Spleen (tissue), 7 donors: ENCODE data around the gene CLEC10A.

Experiments used
- CTCF ChIP-seq, 11 experiments: fragments of 200-600 bp in 7 of 11; fragments of 450-650 bp in 4 of 11; sonication (generic) in 4 of 11; IDR thresholded peaks in 8 of 11; conservative IDR thresholded peaks in 3 of 11; 1 replicate in 7 of 11; 2 replicates in 4 of 11; pipeline versions ENCODE4 v1.4.0 to v1.8.0; 2016 to 2021; ENCODE audit warnings: antibody characterized with exemption in 11 of 11, inconsistent platforms in 4 of 11, mild to moderate bottlenecking in 1 of 11
- POLR2A ChIP-seq, 3 donors: fragments of 450-650 bp; IDR thresholded peaks; one replicate each; pipeline ENCODE4 v1.5.1; 2017; ENCODE audit warnings: antibody characterized with exemption in 3 of 3, mild to moderate bottlenecking in 1 of 3
- donor health status: DM: no; HTN: no; CAD: no; lungs with moderate emphysema.
- donor health status: DM: no; HTN: no; CAD: no.
- donor health status: DM: no; HTN: no; CAD: no.

GRCh38 chr17:7081341-7082062, 1.5 kb upstream of the CLEC10A start:
- no peak for TF ChIP-seq CTCF (IDR thresholded peaks at IDR 0.05 in 8 of 11, conservative IDR thresholded peaks at IDR 0.05 in 3 of 11)
- no peak for TF ChIP-seq POLR2A (IDR thresholded peaks at IDR 0.05)
